Measurements from ENCODE around the gene PPP2R2B. TPM values are rescaled to one million over a fixed set of nuclear protein-coding genes. Genes with fewer than 3 reads are reported as not detected.

PPP2R2B gene
- total RNA-seq, 2 donors from 2014 or later: 9.5 to 29.8 TPM

DNA sequence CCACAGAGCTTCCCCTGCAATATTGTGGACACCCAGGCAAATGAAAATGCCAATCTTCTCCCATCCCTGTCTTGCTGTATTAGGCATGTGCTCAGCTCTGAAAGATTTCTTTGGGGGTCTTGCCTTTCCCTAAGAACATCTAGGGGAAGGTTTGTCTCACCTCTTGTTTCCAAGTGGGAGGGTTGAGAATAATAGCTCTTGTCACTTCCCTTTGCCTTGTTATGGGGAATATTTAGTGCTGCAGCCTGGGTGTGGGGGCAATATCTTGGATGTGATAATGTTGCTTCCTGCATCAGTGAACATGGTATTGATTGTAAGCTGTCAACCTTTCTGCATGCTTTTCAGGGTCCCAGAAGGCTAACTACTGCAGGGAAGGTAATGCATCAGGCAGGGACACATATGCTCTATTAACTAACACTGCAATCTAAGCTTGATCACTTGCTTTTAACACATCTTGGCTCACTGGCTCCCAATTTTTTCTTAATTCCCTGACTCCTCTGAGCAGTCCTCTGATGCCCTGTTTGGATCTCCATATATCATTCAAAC lies 296.4 kb downstream of the PPP2R2B start:
- no peaks in the 10 kb centered on the region for H3K27me3 ChIP-seq (replicated peaks; ENCODE audit: insufficient read depth)
- H3K36me3 ChIP-seq: no peaks in the 10 kb centered on the region
- no peaks in the 10 kb centered on the region for H3K4me1 ChIP-seq (ENCODE audit: control insufficient read depth in 1 of 2, low read depth in 2 of 2)
- no peaks in the 10 kb centered on the region for H3K9me3 ChIP-seq
- no peak overlapping the region for H3K27ac ChIP-seq
- DNase-seq (ENCODE audit: low spot score): no peak
- ATAC-seq (ENCODE audit: insufficient number of reproducible peaks, low FRiP score, low read depth): no peak
- TF ChIP-seq, protein P1, sequence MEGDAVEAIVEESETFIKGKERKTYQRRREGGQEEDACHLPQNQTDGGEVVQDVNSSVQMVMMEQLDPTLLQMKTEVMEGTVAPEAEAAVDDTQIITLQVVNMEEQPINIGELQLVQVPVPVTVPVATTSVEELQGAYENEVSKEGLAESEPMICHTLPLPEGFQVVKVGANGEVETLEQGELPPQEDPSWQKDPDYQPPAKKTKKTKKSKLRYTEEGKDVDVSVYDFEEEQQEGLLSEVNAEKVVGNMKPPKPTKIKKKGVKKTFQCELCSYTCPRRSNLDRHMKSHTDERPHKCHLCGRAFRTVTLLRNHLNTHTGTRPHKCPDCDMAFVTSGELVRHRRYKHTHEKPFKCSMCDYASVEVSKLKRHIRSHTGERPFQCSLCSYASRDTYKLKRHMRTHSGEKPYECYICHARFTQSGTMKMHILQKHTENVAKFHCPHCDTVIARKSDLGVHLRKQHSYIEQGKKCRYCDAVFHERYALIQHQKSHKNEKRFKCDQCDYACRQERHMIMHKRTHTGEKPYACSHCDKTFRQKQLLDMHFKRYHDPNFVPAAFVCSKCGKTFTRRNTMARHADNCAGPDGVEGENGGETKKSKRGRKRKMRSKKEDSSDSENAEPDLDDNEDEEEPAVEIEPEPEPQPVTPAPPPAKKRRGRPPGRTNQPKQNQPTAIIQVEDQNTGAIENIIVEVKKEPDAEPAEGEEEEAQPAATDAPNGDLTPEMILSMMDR (IDR thresholded peaks at IDR 0.05): no peak
- H3K4me3 ChIP-seq: no peak overlapping the region

DNA sequence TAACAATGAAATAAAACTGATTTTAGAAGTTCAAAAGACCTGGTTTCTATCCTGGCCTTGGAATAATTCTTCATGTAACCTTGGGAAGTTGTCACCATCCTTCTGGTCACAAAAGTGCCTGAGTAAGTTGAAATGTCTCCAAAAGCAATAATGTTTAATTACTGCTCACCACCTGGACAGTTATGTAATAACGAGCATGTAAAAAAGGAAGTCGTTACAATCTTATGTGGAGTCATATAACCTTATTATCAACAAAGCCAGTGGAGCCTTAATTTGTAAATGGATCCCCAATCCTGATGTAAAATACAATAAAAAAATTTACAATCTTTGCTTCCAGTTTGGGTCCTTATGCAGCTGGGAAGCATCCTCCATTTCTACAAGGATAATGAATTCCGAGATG lies 298.3 kb downstream of the PPP2R2B start:
- Histone ChIP-seq H3K36me3 (no peaks in the 10 kb centered on the region), H3K27ac (no peak overlapping the region), H3K4me1 (ENCODE audit: control insufficient read depth in 1 of 2, low read depth in 2 of 2) (no peaks in the 10 kb centered on the region), H3K4me3 (no peak overlapping the region), H3K27me3 (replicated peaks; ENCODE audit: insufficient read depth) (no peaks in the 10 kb centered on the region), H3K9me3 (no peaks in the 10 kb centered on the region)
- TF ChIP-seq, protein P1 (IDR thresholded peaks at IDR 0.05): no peak
- DNase-seq (ENCODE audit: low spot score): no peak
- ATAC-seq (ENCODE audit: insufficient number of reproducible peaks, low FRiP score, low read depth): no peak

DNA sequence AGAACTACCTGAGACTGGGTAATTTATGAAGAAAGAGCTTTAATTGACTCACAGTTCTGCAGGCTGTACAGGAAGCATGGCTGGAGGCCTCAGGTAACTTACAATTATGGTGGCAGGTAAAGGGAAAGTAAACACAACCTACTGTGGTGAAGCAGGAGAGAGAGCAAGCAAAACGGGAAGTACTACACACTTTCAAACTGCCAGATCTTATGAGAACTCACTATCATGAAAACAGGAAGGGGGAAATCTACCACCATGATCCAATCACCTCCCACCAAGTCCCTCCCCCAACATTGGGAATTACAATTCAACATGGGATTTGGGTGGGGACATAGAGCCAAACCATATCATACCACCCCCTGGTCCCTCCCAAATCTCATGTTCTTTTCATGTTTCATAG lies 303.8 kb downstream of the PPP2R2B start:
- Histone ChIP-seq H3K9me3 (no peaks in the 10 kb centered on the region), H3K4me1 (ENCODE audit: control insufficient read depth in 1 of 2, low read depth in 2 of 2) (no peaks in the 10 kb centered on the region), H3K27ac (no peak overlapping the region), H3K27me3 (replicated peaks; ENCODE audit: insufficient read depth) (no peaks in the 10 kb centered on the region), H3K36me3 (no peaks in the 10 kb centered on the region), H3K4me3 (no peak overlapping the region)
- no peak for ATAC-seq (ENCODE audit: insufficient number of reproducible peaks, low FRiP score, low read depth)
- TF ChIP-seq, protein P1 (IDR thresholded peaks at IDR 0.05): no peak
- no peak for DNase-seq (ENCODE audit: low spot score)

DNA sequence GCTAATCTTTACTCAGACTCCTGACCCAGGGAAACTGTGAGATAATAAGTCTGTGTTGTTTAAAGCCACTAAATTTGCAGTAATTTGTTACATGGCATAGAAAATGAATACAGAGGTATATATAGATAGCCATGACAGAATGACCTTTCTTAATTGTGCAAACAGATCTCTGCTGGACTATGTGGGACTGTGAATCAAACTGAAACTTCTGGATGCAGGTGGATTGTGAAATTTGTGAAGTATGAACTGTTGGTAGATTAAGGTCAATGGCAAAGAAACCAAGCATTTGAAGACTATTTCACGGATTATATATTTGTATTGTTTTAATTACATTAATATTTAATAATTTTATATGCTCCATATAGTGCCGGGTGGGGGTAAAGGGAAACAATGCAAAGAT lies 310.4 kb downstream of the PPP2R2B start:
- Histone ChIP-seq H3K36me3 (no peaks in the 10 kb centered on the region), H3K4me1 (ENCODE audit: control insufficient read depth in 1 of 2, low read depth in 2 of 2) (no peaks in the 10 kb centered on the region), H3K9me3 (no peaks in the 10 kb centered on the region), H3K4me3 (no peak overlapping the region), H3K27me3 (replicated peaks; ENCODE audit: insufficient read depth) (no peaks in the 10 kb centered on the region), H3K27ac (no peak overlapping the region)
- TF ChIP-seq, protein P1 (IDR thresholded peaks at IDR 0.05): no peak
- DNase-seq (ENCODE audit: low spot score) (no peak), ATAC-seq (ENCODE audit: insufficient number of reproducible peaks, low FRiP score, low read depth) (no peak)

DNA sequence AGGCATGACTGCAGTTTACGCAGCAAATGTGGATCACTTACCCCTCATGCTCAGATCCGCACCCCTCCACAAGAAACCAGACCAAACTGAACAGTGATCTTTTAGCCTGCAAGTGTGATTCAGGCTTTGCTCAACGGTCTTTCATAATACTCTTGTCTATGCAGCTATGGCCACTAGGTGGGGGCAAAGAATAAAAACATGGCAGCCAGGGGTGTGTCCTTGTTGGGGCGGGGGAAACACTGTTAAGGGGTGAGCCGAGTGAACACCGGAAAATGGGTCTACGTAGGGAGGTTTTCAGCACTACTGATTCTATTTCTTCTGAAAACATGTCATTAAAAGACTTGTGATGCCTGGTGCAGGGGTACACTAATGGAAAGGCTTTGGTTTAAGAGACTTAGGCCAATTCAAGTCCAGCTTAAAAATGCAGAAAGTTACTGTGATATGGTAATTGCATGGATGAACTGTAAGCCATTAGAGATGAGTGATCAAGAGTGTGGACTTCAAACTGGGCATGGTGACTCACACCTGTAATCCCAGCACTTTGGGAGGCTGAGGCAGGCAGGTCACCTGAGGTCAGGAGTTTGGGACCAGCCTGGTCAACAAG lies 312.7 kb downstream of the PPP2R2B start:
- no peaks in the 10 kb centered on the region for H3K9me3 ChIP-seq
- H3K36me3 ChIP-seq: no peaks in the 10 kb centered on the region
- H3K27me3 ChIP-seq (replicated peaks; ENCODE audit: insufficient read depth): no peaks in the 10 kb centered on the region
- ATAC-seq (ENCODE audit: insufficient number of reproducible peaks, low FRiP score, low read depth) (peak; percentile 47), DNase-seq (ENCODE audit: low spot score) (no peak)
- H3K4me3 ChIP-seq: peak overlapping the region; percentile 14
- TF ChIP-seq, protein P1 (IDR thresholded peaks at IDR 0.05): peak; percentile 40
- no peak overlapping the region for H3K27ac ChIP-seq
- peaks cover 0 to 2% of the 10 kb centered on the region in 2 donors for H3K4me1 ChIP-seq (ENCODE audit: control insufficient read depth in 1 of 2, low read depth in 2 of 2)

Data from thoracic aorta (tissue), 2 donors.